CD4-positive, alpha-beta memory T cell (primary cell): ENCODE data around the gene CNTN5. TPM values are rescaled to one million over a fixed set of nuclear protein-coding genes. Genes with fewer than 3 reads are reported as not detected.

Source experiments
- CTCF ChIA-PET: fragments of 350-600 bp; sonication (Branson Sonifier 250); formaldehyde crosslinking; loops from one replicate; lab custom pipeline; 2021; ENCODE audit warnings: inconsistent platforms; ENCODE audit not compliant: partially characterized antibody; lab: Charles Lee
- POLR2A ChIA-PET: fragments of 350-600 bp; sonication (Branson Sonifier 250); formaldehyde crosslinking; loops from one replicate; lab custom pipeline; 2021; ENCODE audit not compliant: partially characterized antibody; lab: Charles Lee
- DNase-seq, 5 donors: peaks; one replicate each; pipeline versions ENCODE4 v3.0.0 to v3.0.0-alpha.2; 2020 to 2022; ENCODE audit warnings: mixed read lengths in 1 of 5
- H3K27ac ChIP-seq: one replicate; pipeline ENCODE4 v1.7.0; 2013; ENCODE audit warnings: low read depth, low read length
- H3K27me3 ChIP-seq: 2 replicates; pipeline ENCODE4 v1.7.0; 2013; ENCODE audit warnings: mild to moderate bottlenecking, low read length, moderate library complexity; ENCODE audit not compliant: insufficient read depth
- H3K36me3 ChIP-seq: 2 replicates; pipeline ENCODE4 v1.7.0; 2013; ENCODE audit warnings: mild to moderate bottlenecking, low read length, moderate library complexity; ENCODE audit not compliant: insufficient read depth
- H3K4me1 ChIP-seq: 2 replicates; pipeline ENCODE4 v1.7.0; 2013; ENCODE audit warnings: mild to moderate bottlenecking, low read length, moderate library complexity; ENCODE audit not compliant: insufficient read depth
- H3K4me3 ChIP-seq, 2 donors: one replicate each; pipeline ENCODE4 v1.7.0; 2013; ENCODE audit warnings: low read length in 2 of 2, mild to moderate bottlenecking in 1 of 2
- H3K9me3 ChIP-seq, 2 donors: one replicate each; pipeline ENCODE4 v1.7.0; 2013; ENCODE audit warnings: low read length in 2 of 2, control low read depth in 1 of 2; ENCODE audit not compliant: control insufficient read depth in 1 of 2
- H3K27ac Mint-ChIP-seq, 7 donors: one replicate each; pipeline ENCODE4 v1.8.0; 2020 to 2021; ENCODE audit warnings: mixed read lengths in 7 of 7, mild to moderate bottlenecking in 6 of 7, inconsistent platforms in 3 of 7, moderate library complexity in 3 of 7
- H3K27me3 Mint-ChIP-seq, 2 donors: one replicate each; pipeline ENCODE4 v1.8.0; 2020 to 2021; ENCODE audit warnings: mixed read lengths in 2 of 2
- H3K36me3 Mint-ChIP-seq, 2 donors: one replicate each; pipeline ENCODE4 v1.8.0; 2020 to 2021; ENCODE audit warnings: mixed read lengths in 2 of 2, inconsistent platforms in 1 of 2, mild to moderate bottlenecking in 1 of 2
- H3K4me1 Mint-ChIP-seq, 4 donors: one replicate each; pipeline ENCODE4 v1.8.0; 2020 to 2021; ENCODE audit warnings: mixed read lengths in 4 of 4, mild to moderate bottlenecking in 1 of 4
- H3K4me3 Mint-ChIP-seq, 8 donors: one replicate each; pipeline ENCODE4 v1.8.0; 2020 to 2021; ENCODE audit warnings: mixed read lengths in 8 of 8, mild to moderate bottlenecking in 7 of 8, moderate library complexity in 6 of 8, inconsistent platforms in 3 of 8
- H3K9me3 Mint-ChIP-seq, 8 donors: one replicate each; pipeline ENCODE4 v1.8.0; 2020 to 2021; ENCODE audit warnings: mixed read lengths in 8 of 8, mild to moderate bottlenecking in 5 of 8, inconsistent platforms in 3 of 8, moderate library complexity in 1 of 8
- intact Hi-C: fragments of 100-400 bp; cut with micrococcal nuclease; formaldehyde crosslinking; loops from one replicate; pipeline ENCODE4 v1.15.1; 2023
- polyA plus RNA-seq, 2 donors: library from polyadenylated mRNA; unstranded; fragments of 300-500 nt; fragmentation: Illumina TruSeq; gene quantifications; one replicate each; pipeline ENCODE4 v1.2.3, GENCODE V29; 2021
- total RNA-seq, 2 experiments: library from RNA; stranded (reverse); gene quantifications; one replicate each; pipeline ENCODE4 v1.2.3, GENCODE V29; 2021

The CNTN5 gene
- total and polyA plus RNA-seq, 4 experiments from 2014 or later, result not detected

DNA sequence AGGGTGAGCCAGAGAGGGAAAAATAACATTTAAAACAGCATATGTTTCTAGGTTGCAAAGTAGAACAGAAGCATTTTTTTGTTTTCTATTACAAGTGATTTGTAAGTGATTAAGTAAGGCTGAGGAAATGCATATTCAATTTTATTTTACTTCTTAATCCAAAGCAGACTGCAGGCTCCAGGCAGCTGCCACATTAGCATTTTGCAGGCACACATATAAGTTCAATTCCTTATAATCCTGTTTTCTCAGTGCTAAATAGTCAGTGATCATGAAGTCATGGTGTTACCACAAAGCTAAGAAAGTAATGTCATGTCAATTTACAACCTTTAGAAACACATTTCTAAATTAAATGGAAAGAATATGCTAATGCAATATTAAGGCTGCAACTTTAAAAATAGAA lies 149.8 kb downstream of the CNTN5 start:
- Mint-ChIP-seq H3K4me1 (no peaks in the 10 kb centered on the region), H3K27ac (no peak overlapping the region), H3K36me3 (no peaks in the 10 kb centered on the region), H3K27me3 (no peaks in the 10 kb centered on the region), H3K9me3 (peaks cover 0 to 17% (median 5%) of the 10 kb centered on the region in 8 donors), H3K4me3 (no peak overlapping the region)
- H3K4me3 ChIP-seq, result no peak overlapping the region
- ChIA-PET POLR2A (no interaction called here), CTCF (no interaction called here)
- H3K9me3 ChIP-seq, result no peaks in the 10 kb centered on the region
- no peaks in the 10 kb centered on the region for H3K36me3 ChIP-seq
- no peak for DNase-seq
- no peaks in the 10 kb centered on the region for H3K4me1 ChIP-seq
- intact Hi-C loops, result no loop called here
- H3K27ac ChIP-seq, result no peak overlapping the region
- no peaks in the 10 kb centered on the region for H3K27me3 ChIP-seq

DNA sequence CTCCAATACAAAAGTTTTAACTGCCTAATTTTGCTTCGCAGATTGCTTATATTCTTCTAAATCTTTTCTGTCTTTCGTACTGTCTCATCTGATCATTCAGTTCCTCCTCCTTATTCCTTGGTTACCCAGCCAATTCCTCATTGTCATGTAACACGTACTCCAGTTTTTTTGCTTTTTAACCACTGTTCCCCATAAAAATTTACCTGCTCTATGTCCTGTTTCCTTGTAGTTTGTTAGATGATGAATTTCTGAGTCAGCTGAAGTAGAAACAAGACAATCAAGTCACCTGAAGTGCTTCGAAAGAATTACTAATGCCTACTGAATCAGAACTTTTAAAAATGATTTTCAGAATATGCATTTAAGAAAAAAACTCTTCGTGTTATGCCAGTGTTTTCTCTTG lies 150.6 kb downstream of the CNTN5 start:
- ChIA-PET POLR2A (no interaction called here), CTCF (no interaction called here)
- Mint-ChIP-seq H3K9me3 (peaks cover 0 to 18% (median 6%) of the 10 kb centered on the region in 8 donors), H3K4me1 (no peaks in the 10 kb centered on the region), H3K27me3 (no peaks in the 10 kb centered on the region), H3K4me3 (no peak overlapping the region), H3K27ac (no peak overlapping the region), H3K36me3 (no peaks in the 10 kb centered on the region)
- intact Hi-C loops, result no loop called here
- H3K27ac ChIP-seq, result no peak overlapping the region
- no peaks in the 10 kb centered on the region for H3K9me3 ChIP-seq
- no peak for DNase-seq
- no peaks in the 10 kb centered on the region for H3K27me3 ChIP-seq
- H3K36me3 ChIP-seq, result no peaks in the 10 kb centered on the region
- H3K4me1 ChIP-seq, result no peaks in the 10 kb centered on the region
- no peak overlapping the region for H3K4me3 ChIP-seq

- DNase-seq, result no peak
- Mint-ChIP-seq H3K9me3 (peaks cover 2 to 30% (median 20%) of the 10 kb centered on the region in 8 donors), H3K4me1 (no peaks in the 10 kb centered on the region), H3K36me3 (no peaks in the 10 kb centered on the region), H3K27ac (no peak overlapping the region), H3K4me3 (no peak overlapping the region), H3K27me3 (no peaks in the 10 kb centered on the region)
- Histone ChIP-seq H3K27ac (no peak overlapping the region), H3K36me3 (no peaks in the 10 kb centered on the region), H3K4me3 (no peak overlapping the region), H3K4me1 (no peaks in the 10 kb centered on the region), H3K9me3 (no peaks in the 10 kb centered on the region), H3K27me3 (no peaks in the 10 kb centered on the region)
- intact Hi-C loops, result no loop called here
- CTCF ChIA-PET, result no interaction called here
- POLR2A ChIA-PET, result no interaction called here
Observed at GRCh38 chr11:99176430-99176829, 155.7 kb downstream of the CNTN5 start.

DNA sequence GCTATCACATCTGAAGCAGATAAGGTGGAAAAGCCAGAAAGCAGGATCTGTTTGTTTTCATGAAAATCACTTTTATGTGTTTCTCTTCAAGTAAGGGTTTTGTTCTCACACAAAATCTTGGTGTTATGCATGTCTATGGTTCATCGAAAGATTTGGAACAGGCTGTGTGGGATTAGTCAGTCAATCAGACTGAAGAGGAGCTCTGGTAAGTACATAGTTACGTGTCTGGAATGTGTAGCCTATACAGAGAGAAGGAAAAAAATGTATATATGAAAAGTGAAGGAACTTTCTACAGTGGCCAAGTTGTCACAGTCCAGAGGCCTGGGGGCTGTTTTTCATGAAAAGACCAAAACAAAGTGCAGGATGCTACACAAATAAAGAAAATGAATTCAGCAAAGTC lies 156.7 kb downstream of the CNTN5 start:
- Mint-ChIP-seq H3K36me3 (no peaks in the 10 kb centered on the region), H3K27me3 (no peaks in the 10 kb centered on the region), H3K9me3 (peaks cover 2 to 30% (median 20%) of the 10 kb centered on the region in 8 donors), H3K27ac (no peak overlapping the region), H3K4me3 (no peak overlapping the region), H3K4me1 (no peaks in the 10 kb centered on the region)
- ChIA-PET CTCF (no interaction called here), POLR2A (no interaction called here)
- Histone ChIP-seq H3K27me3 (no peaks in the 10 kb centered on the region), H3K4me3 (no peak overlapping the region), H3K27ac (no peak overlapping the region), H3K9me3 (no peaks in the 10 kb centered on the region), H3K36me3 (no peaks in the 10 kb centered on the region), H3K4me1 (no peaks in the 10 kb centered on the region)
- intact Hi-C loops, result no loop called here
- DNase-seq, result no peak

GRCh38 chr11:99184146-99184545 lies 163.4 kb downstream of the CNTN5 start:
- intact Hi-C loops, result no loop called here
- H3K9me3 ChIP-seq, result no peaks in the 10 kb centered on the region
- POLR2A ChIA-PET, result no interaction called here
- no peak overlapping the region for H3K4me3 ChIP-seq
- no peak for DNase-seq
- no peaks in the 10 kb centered on the region for H3K27me3 ChIP-seq
- no peak overlapping the region for H3K27ac ChIP-seq
- peaks cover 0 to 23% (median 8%) of the 10 kb centered on the region in 8 donors for H3K9me3 Mint-ChIP-seq
- no peaks in the 10 kb centered on the region for H3K36me3 Mint-ChIP-seq
- no peak overlapping the region for H3K4me3 Mint-ChIP-seq
- H3K36me3 ChIP-seq, result no peaks in the 10 kb centered on the region
- no peaks in the 10 kb centered on the region for H3K4me1 Mint-ChIP-seq
- no peaks in the 10 kb centered on the region for H3K27me3 Mint-ChIP-seq
- CTCF ChIA-PET, result no interaction called here
- H3K4me1 ChIP-seq, result no peaks in the 10 kb centered on the region
- H3K27ac Mint-ChIP-seq, result no peak overlapping the region

- Histone ChIP-seq H3K27me3 (no peaks in the 10 kb centered on the region), H3K36me3 (no peaks in the 10 kb centered on the region), H3K4me3 (no peak overlapping the region), H3K27ac (no peak overlapping the region), H3K9me3 (no peaks in the 10 kb centered on the region), H3K4me1 (no peaks in the 10 kb centered on the region)
- Mint-ChIP-seq H3K9me3 (peaks cover 0 to 33% (median 10%) of the 10 kb centered on the region in 8 donors), H3K27me3 (no peaks in the 10 kb centered on the region), H3K36me3 (no peaks in the 10 kb centered on the region), H3K4me1 (no peaks in the 10 kb centered on the region), H3K4me3 (no peak overlapping the region), H3K27ac (no peak overlapping the region)
- no peak for DNase-seq
- POLR2A ChIA-PET, result no interaction called here
- CTCF ChIA-PET, result no interaction called here
- intact Hi-C loops, result no loop called here
Observed at GRCh38 chr11:99188221-99188620, 167.5 kb downstream of the CNTN5 start.

GRCh38 chr11:99192716-99193115 lies 172.0 kb downstream of the CNTN5 start:
- POLR2A ChIA-PET, result no interaction called here
- no peaks in the 10 kb centered on the region for H3K4me1 Mint-ChIP-seq
- CTCF ChIA-PET, result no interaction called here
- no peak overlapping the region for H3K4me3 ChIP-seq
- DNase-seq, result no peak
- H3K9me3 Mint-ChIP-seq, result peaks cover 0 to 22% (median 5%) of the 10 kb centered on the region in 8 donors
- H3K27me3 ChIP-seq, result no peaks in the 10 kb centered on the region
- no peaks in the 10 kb centered on the region for H3K9me3 ChIP-seq
- no peaks in the 10 kb centered on the region for H3K36me3 ChIP-seq
- H3K36me3 Mint-ChIP-seq, result no peaks in the 10 kb centered on the region
- intact Hi-C loops, result no loop called here
- no peak overlapping the region for H3K27ac Mint-ChIP-seq
- H3K4me1 ChIP-seq, result no peaks in the 10 kb centered on the region
- no peaks in the 10 kb centered on the region for H3K27me3 Mint-ChIP-seq
- H3K4me3 Mint-ChIP-seq, result no peak overlapping the region
- no peak overlapping the region for H3K27ac ChIP-seq

- no peak overlapping the region for H3K27ac ChIP-seq
- intact Hi-C loops, result no loop called here
- Mint-ChIP-seq H3K27ac (no peak overlapping the region), H3K4me3 (no peak overlapping the region), H3K27me3 (no peaks in the 10 kb centered on the region), H3K36me3 (no peaks in the 10 kb centered on the region), H3K9me3 (peaks cover 0 to 16% (median 12%) of the 10 kb centered on the region in 8 donors), H3K4me1 (no peaks in the 10 kb centered on the region)
- no peak overlapping the region for H3K4me3 ChIP-seq
- H3K9me3 ChIP-seq, result no peaks in the 10 kb centered on the region
- no peaks in the 10 kb centered on the region for H3K27me3 ChIP-seq
- ChIA-PET POLR2A (no interaction called here), CTCF (no interaction called here)
- no peaks in the 10 kb centered on the region for H3K36me3 ChIP-seq
- no peaks in the 10 kb centered on the region for H3K4me1 ChIP-seq
- no peak for DNase-seq
Observed at GRCh38 chr11:99197477-99197876, 176.7 kb downstream of the CNTN5 start.
